ENCODE data around the gene ATXN1.

DNA sequence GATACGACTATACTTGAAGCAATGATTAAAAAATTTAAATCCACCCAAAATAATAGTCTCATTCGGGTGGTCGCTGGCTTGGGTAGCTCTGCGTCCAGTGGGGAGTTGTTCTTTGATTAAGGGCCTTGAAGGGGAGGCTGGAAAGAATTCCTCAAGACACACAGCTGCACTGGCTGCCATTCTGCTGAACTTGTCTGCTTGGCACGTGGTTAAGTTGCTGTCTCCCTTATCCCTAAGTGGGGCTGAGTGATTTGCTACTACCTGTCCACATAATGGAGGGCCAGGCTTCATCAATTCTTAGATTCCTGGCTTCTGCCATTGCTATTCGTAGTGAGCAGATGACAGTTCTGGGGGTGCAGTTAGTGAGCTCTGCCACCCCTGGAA is 424.4 kb downstream of the ATXN1 start:
- TF ChIP-seq, protein P1, sequence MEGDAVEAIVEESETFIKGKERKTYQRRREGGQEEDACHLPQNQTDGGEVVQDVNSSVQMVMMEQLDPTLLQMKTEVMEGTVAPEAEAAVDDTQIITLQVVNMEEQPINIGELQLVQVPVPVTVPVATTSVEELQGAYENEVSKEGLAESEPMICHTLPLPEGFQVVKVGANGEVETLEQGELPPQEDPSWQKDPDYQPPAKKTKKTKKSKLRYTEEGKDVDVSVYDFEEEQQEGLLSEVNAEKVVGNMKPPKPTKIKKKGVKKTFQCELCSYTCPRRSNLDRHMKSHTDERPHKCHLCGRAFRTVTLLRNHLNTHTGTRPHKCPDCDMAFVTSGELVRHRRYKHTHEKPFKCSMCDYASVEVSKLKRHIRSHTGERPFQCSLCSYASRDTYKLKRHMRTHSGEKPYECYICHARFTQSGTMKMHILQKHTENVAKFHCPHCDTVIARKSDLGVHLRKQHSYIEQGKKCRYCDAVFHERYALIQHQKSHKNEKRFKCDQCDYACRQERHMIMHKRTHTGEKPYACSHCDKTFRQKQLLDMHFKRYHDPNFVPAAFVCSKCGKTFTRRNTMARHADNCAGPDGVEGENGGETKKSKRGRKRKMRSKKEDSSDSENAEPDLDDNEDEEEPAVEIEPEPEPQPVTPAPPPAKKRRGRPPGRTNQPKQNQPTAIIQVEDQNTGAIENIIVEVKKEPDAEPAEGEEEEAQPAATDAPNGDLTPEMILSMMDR (conservative IDR thresholded peaks at IDR 0.05; ENCODE audit: low read depth in 2 of 2) = no peak
- no peak for TF ChIP-seq EZH2 (IDR thresholded peaks at IDR 0.05; ENCODE audit: low read depth, unreplicated experiment)
- no peak for TF ChIP-seq ZNF114 (CRISPR knock-in tag; IDR thresholded peaks at IDR 0.05)
- TF ChIP-seq JUNB (IDR thresholded peaks at IDR 0.05; ENCODE audit: unreplicated experiment) = no peak
- TF ChIP-seq, protein P2, sequence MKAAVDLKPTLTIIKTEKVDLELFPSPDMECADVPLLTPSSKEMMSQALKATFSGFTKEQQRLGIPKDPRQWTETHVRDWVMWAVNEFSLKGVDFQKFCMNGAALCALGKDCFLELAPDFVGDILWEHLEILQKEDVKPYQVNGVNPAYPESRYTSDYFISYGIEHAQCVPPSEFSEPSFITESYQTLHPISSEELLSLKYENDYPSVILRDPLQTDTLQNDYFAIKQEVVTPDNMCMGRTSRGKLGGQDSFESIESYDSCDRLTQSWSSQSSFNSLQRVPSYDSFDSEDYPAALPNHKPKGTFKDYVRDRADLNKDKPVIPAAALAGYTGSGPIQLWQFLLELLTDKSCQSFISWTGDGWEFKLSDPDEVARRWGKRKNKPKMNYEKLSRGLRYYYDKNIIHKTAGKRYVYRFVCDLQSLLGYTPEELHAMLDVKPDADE (IDR thresholded peaks at IDR 0.05) = no peak
- no peak for TF ChIP-seq POLR2AphosphoS5 (IDR thresholded peaks at IDR 0.05; ENCODE audit: low read depth)
- no peak for TF ChIP-seq STAT1 (IDR thresholded peaks at IDR 0.05; ENCODE audit: unreplicated experiment)
- TF ChIP-seq CREB1 (CRISPR knock-in tag; IDR thresholded peaks at IDR 0.05; ENCODE audit: low read depth) = no peak
- no peak for TF ChIP-seq EZH2phosphoT487 (IDR thresholded peaks at IDR 0.05; ENCODE audit: unreplicated experiment)
- TF ChIP-seq, protein P3, sequence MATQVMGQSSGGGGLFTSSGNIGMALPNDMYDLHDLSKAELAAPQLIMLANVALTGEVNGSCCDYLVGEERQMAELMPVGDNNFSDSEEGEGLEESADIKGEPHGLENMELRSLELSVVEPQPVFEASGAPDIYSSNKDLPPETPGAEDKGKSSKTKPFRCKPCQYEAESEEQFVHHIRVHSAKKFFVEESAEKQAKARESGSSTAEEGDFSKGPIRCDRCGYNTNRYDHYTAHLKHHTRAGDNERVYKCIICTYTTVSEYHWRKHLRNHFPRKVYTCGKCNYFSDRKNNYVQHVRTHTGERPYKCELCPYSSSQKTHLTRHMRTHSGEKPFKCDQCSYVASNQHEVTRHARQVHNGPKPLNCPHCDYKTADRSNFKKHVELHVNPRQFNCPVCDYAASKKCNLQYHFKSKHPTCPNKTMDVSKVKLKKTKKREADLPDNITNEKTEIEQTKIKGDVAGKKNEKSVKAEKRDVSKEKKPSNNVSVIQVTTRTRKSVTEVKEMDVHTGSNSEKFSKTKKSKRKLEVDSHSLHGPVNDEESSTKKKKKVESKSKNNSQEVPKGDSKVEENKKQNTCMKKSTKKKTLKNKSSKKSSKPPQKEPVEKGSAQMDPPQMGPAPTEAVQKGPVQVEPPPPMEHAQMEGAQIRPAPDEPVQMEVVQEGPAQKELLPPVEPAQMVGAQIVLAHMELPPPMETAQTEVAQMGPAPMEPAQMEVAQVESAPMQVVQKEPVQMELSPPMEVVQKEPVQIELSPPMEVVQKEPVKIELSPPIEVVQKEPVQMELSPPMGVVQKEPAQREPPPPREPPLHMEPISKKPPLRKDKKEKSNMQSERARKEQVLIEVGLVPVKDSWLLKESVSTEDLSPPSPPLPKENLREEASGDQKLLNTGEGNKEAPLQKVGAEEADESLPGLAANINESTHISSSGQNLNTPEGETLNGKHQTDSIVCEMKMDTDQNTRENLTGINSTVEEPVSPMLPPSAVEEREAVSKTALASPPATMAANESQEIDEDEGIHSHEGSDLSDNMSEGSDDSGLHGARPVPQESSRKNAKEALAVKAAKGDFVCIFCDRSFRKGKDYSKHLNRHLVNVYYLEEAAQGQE (IDR thresholded peaks at IDR 0.05; ENCODE audit: unreplicated experiment) = no peak
- TF ChIP-seq ZNF331 (CRISPR knock-in tag; IDR thresholded peaks at IDR 0.05; ENCODE audit: low read depth) = no peak
- no peak for TF ChIP-seq NANOG (IDR thresholded peaks at IDR 0.05; ENCODE audit: borderline replicate concordance)

All from GM23338 (cell line).